Peyer's patch (tissue), 4 donors: ENCODE data around the gene GNAL. TPM values are rescaled to one million over a fixed set of nuclear protein-coding genes. Genes with fewer than 3 reads are reported as not detected.

Experiments
- DNase-seq, 3 donors: peaks; one replicate each; pipeline ENCODE4 v3.0.0-alpha.2; 2017 to 2019
- H3K27ac ChIP-seq, 4 donors: fragments of 200-600 bp; sonication (generic); one replicate each; pipeline ENCODE4 v1.5.1; 2016 to 2019
- H3K27me3 ChIP-seq, 2 donors: fragments of 200-600 bp; sonication (generic); one replicate each; pipeline ENCODE4 v1.5.1; 2019
- H3K36me3 ChIP-seq, 3 donors: fragments of 200-600 bp; sonication (generic); one replicate each; pipeline ENCODE4 v1.5.1; 2016 to 2019
- H3K4me1 ChIP-seq, 4 donors: fragments of 200-600 bp; sonication (generic); one replicate each; pipeline ENCODE4 v1.5.1; 2016 to 2019
- H3K4me3 ChIP-seq, 4 donors: fragments of 200-600 bp; sonication (generic); 1 replicate in 3 of 4; 2 replicates in 1 of 4; pipeline ENCODE4 v1.5.1; 2016 to 2019; ENCODE audit warnings: mild to moderate bottlenecking in 1 of 4
- H3K9me3 ChIP-seq, 4 donors: fragments of 200-600 bp; sonication (generic); one replicate each; pipeline ENCODE4 v1.5.1; 2016 to 2019; ENCODE audit warnings: mild to moderate bottlenecking in 1 of 4
- POLR2A ChIP-seq, 2 donors: fragments of 450-650 bp; IDR thresholded peaks; one replicate each; pipeline ENCODE4 v1.5.1; 2017; ENCODE audit warnings: antibody characterized with exemption in 2 of 2, mild to moderate bottlenecking in 2 of 2, moderate library complexity in 2 of 2
- total RNA-seq, 4 donors: library from RNA; depleted of rRNA; stranded (reverse); fragments of >200 nt; gene quantifications; one replicate each; pipeline ENCODE4 v1.1.0, GENCODE V29; 2016
- TF ChIP-seq, protein P1 (sequence below), 6 experiments: fragments of 450-650 bp in 4 of 6; fragments of 200-600 bp in 2 of 6; sonication (generic) in 1 of 6; IDR thresholded peaks; one replicate each; pipeline ENCODE4 v1.5.1; 2017 to 2019; ENCODE audit warnings: antibody characterized with exemption in 6 of 6, mild to moderate bottlenecking in 3 of 6, moderate library complexity in 1 of 6

GNAL gene
- total RNA-seq, 4 donors from 2014 or later = 2.5 to 7.4 (median 3.6) TPM

DNA sequence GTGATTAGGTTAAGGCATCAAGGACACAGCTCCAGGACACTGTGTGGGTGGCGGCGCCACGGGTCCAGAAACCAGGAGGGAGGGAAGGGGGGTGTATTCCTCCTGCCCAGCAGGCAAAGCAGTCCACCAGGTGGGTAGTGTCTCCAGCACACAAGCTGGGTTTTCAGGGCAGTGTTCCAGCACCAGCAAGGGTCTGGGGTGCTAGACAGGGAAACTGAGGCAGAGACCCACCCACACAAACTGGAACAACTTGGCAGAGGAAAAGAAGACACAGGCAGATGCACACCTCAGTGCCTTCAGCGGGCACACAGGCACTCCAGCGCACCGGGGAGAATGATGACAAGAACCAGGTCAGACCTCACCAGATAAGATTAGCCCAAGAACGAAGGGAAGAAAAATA, 28.4 kb upstream of the GNAL start:
- Histone ChIP-seq H3K4me3 (no peak overlapping the region), H3K9me3 (no peaks in the 10 kb centered on the region), H3K36me3 (no peaks in the 10 kb centered on the region), H3K27ac (no peak overlapping the region), H3K4me1 (no peaks in the 10 kb centered on the region), H3K27me3 (no peaks in the 10 kb centered on the region)
- no peak for TF ChIP-seq POLR2A (IDR thresholded peaks at IDR 0.05)
- DNase-seq = no peak

DNA sequence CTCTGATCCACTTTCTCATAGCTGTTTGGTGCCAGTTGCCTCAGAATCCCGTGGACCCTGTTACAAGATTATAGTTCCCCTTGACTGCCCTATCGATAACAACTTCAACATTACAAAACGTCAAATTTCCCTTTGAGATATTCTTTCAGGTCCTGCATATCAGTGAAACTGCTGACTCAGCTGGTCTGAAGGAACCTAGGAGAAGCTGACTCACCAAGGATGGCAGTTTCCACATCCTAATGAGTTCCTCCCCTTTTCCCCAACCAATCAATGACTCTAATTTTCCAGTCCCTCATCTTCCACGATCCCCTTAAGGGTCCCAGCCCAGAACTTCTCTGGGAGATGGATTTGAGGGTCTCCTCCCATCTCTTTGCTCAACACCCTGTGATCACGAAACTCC, 27.6 kb upstream of the GNAL start:
- Histone ChIP-seq H3K27me3 (no peaks in the 10 kb centered on the region), H3K27ac (no peak overlapping the region), H3K36me3 (no peaks in the 10 kb centered on the region), H3K9me3 (no peaks in the 10 kb centered on the region), H3K4me1 (no peaks in the 10 kb centered on the region), H3K4me3 (no peak overlapping the region)
- no peak for DNase-seq
- TF ChIP-seq POLR2A (IDR thresholded peaks at IDR 0.05) = no peak
- TF ChIP-seq, protein P1, sequence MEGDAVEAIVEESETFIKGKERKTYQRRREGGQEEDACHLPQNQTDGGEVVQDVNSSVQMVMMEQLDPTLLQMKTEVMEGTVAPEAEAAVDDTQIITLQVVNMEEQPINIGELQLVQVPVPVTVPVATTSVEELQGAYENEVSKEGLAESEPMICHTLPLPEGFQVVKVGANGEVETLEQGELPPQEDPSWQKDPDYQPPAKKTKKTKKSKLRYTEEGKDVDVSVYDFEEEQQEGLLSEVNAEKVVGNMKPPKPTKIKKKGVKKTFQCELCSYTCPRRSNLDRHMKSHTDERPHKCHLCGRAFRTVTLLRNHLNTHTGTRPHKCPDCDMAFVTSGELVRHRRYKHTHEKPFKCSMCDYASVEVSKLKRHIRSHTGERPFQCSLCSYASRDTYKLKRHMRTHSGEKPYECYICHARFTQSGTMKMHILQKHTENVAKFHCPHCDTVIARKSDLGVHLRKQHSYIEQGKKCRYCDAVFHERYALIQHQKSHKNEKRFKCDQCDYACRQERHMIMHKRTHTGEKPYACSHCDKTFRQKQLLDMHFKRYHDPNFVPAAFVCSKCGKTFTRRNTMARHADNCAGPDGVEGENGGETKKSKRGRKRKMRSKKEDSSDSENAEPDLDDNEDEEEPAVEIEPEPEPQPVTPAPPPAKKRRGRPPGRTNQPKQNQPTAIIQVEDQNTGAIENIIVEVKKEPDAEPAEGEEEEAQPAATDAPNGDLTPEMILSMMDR (IDR thresholded peaks at IDR 0.05) = no peak

DNA sequence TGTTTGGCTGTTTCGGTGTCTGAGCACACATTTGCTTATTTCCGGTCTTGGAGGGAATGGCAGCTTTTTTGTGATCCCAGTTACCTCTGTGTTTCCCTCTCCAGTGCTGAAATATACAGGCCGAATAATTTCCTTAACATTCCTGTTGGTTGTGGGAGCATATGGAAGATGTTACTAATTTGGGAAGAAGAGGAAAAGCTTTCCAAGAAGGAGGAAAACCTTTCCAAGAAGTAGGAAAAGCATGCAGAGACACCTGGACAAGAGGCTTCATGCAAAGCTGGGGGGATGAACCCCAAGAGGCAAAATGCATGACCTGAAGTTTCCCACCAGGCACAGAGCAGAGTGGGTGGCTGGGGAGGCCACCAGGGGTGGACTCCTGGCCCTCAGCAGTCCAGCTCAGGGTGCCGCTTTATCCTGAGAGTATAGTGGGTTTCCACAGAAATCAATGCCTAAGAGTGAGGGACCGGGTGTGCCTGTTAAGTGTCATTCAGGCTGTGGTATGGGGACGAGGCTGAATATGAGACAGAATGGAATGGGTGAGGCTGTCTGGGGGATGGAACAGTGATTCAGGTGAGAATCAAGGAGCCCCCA, 25.5 kb upstream of the GNAL start:
- no peak for DNase-seq
- H3K4me1 ChIP-seq = no peaks in the 10 kb centered on the region
- H3K9me3 ChIP-seq = no peaks in the 10 kb centered on the region
- no peak overlapping the region for H3K27ac ChIP-seq
- TF ChIP-seq POLR2A (IDR thresholded peaks at IDR 0.05) = no peak
- TF ChIP-seq, protein P1 (IDR thresholded peaks at IDR 0.05) = no peak
- H3K36me3 ChIP-seq = no peaks in the 10 kb centered on the region
- no peak overlapping the region for H3K4me3 ChIP-seq
- H3K27me3 ChIP-seq = no peaks in the 10 kb centered on the region

- Histone ChIP-seq H3K27me3 (no peaks in the 10 kb centered on the region), H3K36me3 (no peaks in the 10 kb centered on the region), H3K27ac (no peak overlapping the region), H3K4me3 (no peak overlapping the region), H3K4me1 (no peaks in the 10 kb centered on the region), H3K9me3 (no peaks in the 10 kb centered on the region)
- TF ChIP-seq, protein P1 (IDR thresholded peaks at IDR 0.05) = no peak
- TF ChIP-seq POLR2A (IDR thresholded peaks at IDR 0.05) = no peak
- no peak for DNase-seq
Measured at GRCh38 chr18:11664286-11664685, 24.8 kb upstream of the GNAL start.

GRCh38 chr18:11665146-11665545, 23.9 kb upstream of the GNAL start:
- TF ChIP-seq, protein P1 (IDR thresholded peaks at IDR 0.05) = no peak
- no peak for TF ChIP-seq POLR2A (IDR thresholded peaks at IDR 0.05)
- Histone ChIP-seq H3K4me1 (no peaks in the 10 kb centered on the region), H3K4me3 (no peak overlapping the region), H3K27ac (no peak overlapping the region), H3K27me3 (no peaks in the 10 kb centered on the region), H3K36me3 (no peaks in the 10 kb centered on the region), H3K9me3 (no peaks in the 10 kb centered on the region)
- no peak for DNase-seq

- no peaks in the 10 kb centered on the region for H3K36me3 ChIP-seq
- TF ChIP-seq, protein P1 (IDR thresholded peaks at IDR 0.05) = no peak
- no peak for TF ChIP-seq POLR2A (IDR thresholded peaks at IDR 0.05)
- no peaks in the 10 kb centered on the region for H3K4me1 ChIP-seq
- no peak for DNase-seq
- no peaks in the 10 kb centered on the region for H3K9me3 ChIP-seq
- no peaks in the 10 kb centered on the region for H3K27me3 ChIP-seq
- no peak overlapping the region for H3K4me3 ChIP-seq
- no peak overlapping the region for H3K27ac ChIP-seq
Measured at GRCh38 chr18:11665587-11665986, 23.5 kb upstream of the GNAL start.
